Calu3 (cell line): ENCODE results near the gene NOX5. TPM values are rescaled to one million over a fixed set of nuclear protein-coding genes. Genes with fewer than 3 reads are reported as not detected.

ENCODE experiments used
- BruUV-seq: library from RNA; stranded (reverse); fragments of 400-500 nt; replicated peaks from 2 replicates; lab custom pipeline; 2021; lab: Mats Ljungman, UMichigan
- CTCF ChIA-PET: fragments of 300-600 bp; sonication (Branson Sonifier 250); formaldehyde crosslinking; loops from one replicate; lab custom pipeline; 2022; ENCODE audit warnings: antibody characterized with exemption; lab: Charles Lee
- DNase-seq: peaks from one replicate; pipeline ENCODE4 v3.0.0; 2022
- H3K27ac Mint-ChIP-seq: one replicate; pipeline ENCODE4 v1.8.0; 2022; ENCODE audit warnings: mixed read lengths; ENCODE audit not compliant: unreplicated experiment
- H3K27me3 Mint-ChIP-seq: one replicate; pipeline ENCODE4 v1.8.0; 2022; ENCODE audit warnings: mixed read lengths; ENCODE audit not compliant: unreplicated experiment
- H3K36me3 Mint-ChIP-seq: one replicate; pipeline ENCODE4 v1.8.0; 2022; ENCODE audit warnings: mild to moderate bottlenecking, moderate library complexity, mixed read lengths; ENCODE audit not compliant: insufficient read depth, unreplicated experiment
- H3K4me1 Mint-ChIP-seq: one replicate; pipeline ENCODE4 v1.8.0; 2022; ENCODE audit warnings: mild to moderate bottlenecking, low read depth, mixed read lengths; ENCODE audit not compliant: unreplicated experiment
- H3K4me3 Mint-ChIP-seq: one replicate; pipeline ENCODE4 v1.8.0; 2022; ENCODE audit warnings: mild to moderate bottlenecking, low read depth, moderate library complexity, mixed read lengths; ENCODE audit not compliant: unreplicated experiment
- H3K9me3 Mint-ChIP-seq: one replicate; pipeline ENCODE4 v1.8.0; 2022; ENCODE audit warnings: low read depth, mixed read lengths; ENCODE audit not compliant: unreplicated experiment
- CTCF ChIP-seq: fragments of 200-600 bp; IDR thresholded peaks from one replicate; pipeline ENCODE4 v1.8.0; 2022; ENCODE audit warnings: antibody characterized with exemption; ENCODE audit not compliant: unreplicated experiment
- intact Hi-C: fragments of 100-400 bp; cut with micrococcal nuclease; formaldehyde crosslinking; loops from one replicate; pipeline ENCODE4 v1.10.0; 2022; ENCODE audit not compliant: unreplicated experiment
- total RNA-seq: library from RNA; stranded (reverse); gene quantifications from 2 replicates; pipeline ENCODE4 v1.2.3, GENCODE V29; 2022

NOX5 gene
- total RNA-seq, 1 experiment from 2014 or later: 0.14 TPM

GRCh38 chr15:69008056-69008455 is 6.4 kb upstream of the NOX5 start:
- BruUV-seq: no TSS peak
- Mint-ChIP-seq H3K9me3 (peaks cover 3% of the 10 kb centered on the region), H3K4me3 (no peak overlapping the region), H3K27me3 (peaks cover 10% of the 10 kb centered on the region), H3K36me3 (no peaks in the 10 kb centered on the region), H3K27ac (no peak overlapping the region), H3K4me1 (no peaks in the 10 kb centered on the region)
- CTCF ChIA-PET: no interaction called here
- intact Hi-C loops: no loop called here
- TF ChIP-seq CTCF: no peak
- DNase-seq: no peak

DNA sequence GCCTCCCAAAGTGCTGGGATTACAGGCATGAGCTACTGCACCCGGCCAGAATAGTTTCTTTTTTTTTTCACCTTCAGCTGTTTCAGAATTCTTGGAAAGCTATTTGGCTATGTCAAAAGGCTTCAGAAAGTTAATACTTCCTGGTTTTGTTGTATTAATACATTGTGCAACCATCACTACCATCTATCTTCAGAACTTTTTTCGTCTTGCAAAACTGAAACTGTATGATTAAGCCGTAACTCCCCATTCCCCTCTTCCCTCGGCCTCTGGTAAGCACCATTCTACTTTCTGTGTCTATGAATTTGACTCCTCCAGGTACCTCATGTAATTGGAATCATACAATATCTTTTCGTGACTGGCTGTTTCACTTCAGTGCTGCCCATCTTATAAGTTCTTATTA is 5.2 kb upstream of the NOX5 start:
- intact Hi-C loops: no loop called here
- peaks cover 3% of the 10 kb centered on the region for H3K9me3 Mint-ChIP-seq
- no peak overlapping the region for H3K4me3 Mint-ChIP-seq
- H3K36me3 Mint-ChIP-seq: no peaks in the 10 kb centered on the region
- no peaks in the 10 kb centered on the region for H3K4me1 Mint-ChIP-seq
- no peak for DNase-seq
- CTCF ChIA-PET: no interaction called here
- H3K27me3 Mint-ChIP-seq: peaks cover 13% of the 10 kb centered on the region
- BruUV-seq: no TSS peak
- H3K27ac Mint-ChIP-seq: no peak overlapping the region
- TF ChIP-seq CTCF: no peak

GRCh38 chr15:69011641-69012040 is 2.9 kb upstream of the NOX5 start:
- TF ChIP-seq CTCF: no peak
- H3K4me3 Mint-ChIP-seq: no peak overlapping the region
- H3K27ac Mint-ChIP-seq: no peak overlapping the region
- no peaks in the 10 kb centered on the region for H3K4me1 Mint-ChIP-seq
- no peaks in the 10 kb centered on the region for H3K36me3 Mint-ChIP-seq
- DNase-seq: no peak
- H3K27me3 Mint-ChIP-seq: peaks cover 33% of the 10 kb centered on the region
- BruUV-seq: no TSS peak
- peaks cover 3% of the 10 kb centered on the region for H3K9me3 Mint-ChIP-seq
- CTCF ChIA-PET: no interaction called here
- intact Hi-C loops: no loop called here

DNA sequence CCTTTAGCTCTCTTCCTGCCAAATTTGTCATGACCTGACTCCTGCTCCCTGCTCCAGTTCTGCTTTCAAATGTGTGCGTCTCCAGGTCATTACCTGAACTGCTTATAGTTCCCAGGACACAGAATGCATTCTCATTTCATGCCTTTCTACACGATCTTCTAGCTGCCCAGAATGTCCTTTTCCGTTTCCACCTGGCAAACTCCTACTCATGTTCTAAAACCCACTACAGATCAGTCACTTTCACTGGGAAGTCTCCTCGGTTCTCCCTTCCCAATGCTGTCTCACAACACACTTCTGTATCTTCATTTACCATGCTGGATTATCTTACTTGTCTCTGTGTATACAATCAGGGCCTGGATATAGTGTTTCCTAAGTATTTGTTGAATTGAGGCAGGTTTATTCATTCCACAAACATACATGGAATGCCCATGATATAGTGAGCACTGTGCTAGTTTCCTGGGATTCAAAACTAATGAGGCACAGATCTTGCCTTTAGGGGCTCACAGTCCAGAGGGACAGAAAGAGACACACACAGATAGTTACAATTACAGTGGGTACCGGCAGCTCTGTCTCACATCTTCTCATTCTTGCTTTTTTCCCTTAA is 1.6 kb upstream of the NOX5 start:
- BruUV-seq: no TSS peak
- TF ChIP-seq CTCF: no peak
- CTCF ChIA-PET: interaction anchor here (0.6 kb wide), 1 partner anchor 450 kb away, joined by 3 read pairs; no protein-coding TSS in a partner anchor

More for the DNA sequence above, 1.6 kb upstream of the NOX5 start:
- DNase-seq: no peak
- H3K4me1 Mint-ChIP-seq: no peaks in the 10 kb centered on the region
- no peaks in the 10 kb centered on the region for H3K36me3 Mint-ChIP-seq
- peaks cover 33% of the 10 kb centered on the region for H3K27me3 Mint-ChIP-seq
- peaks cover 3% of the 10 kb centered on the region for H3K9me3 Mint-ChIP-seq
- H3K4me3 Mint-ChIP-seq: no peak overlapping the region
- intact Hi-C loops: no loop called here
- H3K27ac Mint-ChIP-seq: no peak overlapping the region
